Epidermal melanocyte (primary cell): ENCODE measurements around the gene ITSN2.

Experiments used
- DNase-seq: peaks from one replicate; pipeline ENCODE4 v3.0.0; 2011; ENCODE audit warnings: low spot score; ENCODE audit not compliant: insufficient read length

The ITSN2 gene

GRCh38 chr2:24183366-24184069 lies 176.8 kb downstream of the ITSN2 start:
- DNase-seq = no peak

- no peak for DNase-seq
Measured at GRCh38 chr2:24182507-24182906, 177.8 kb downstream of the ITSN2 start.

GRCh38 chr2:24181849-24182248 lies 178.5 kb downstream of the ITSN2 start:
- DNase-seq = no peak

GRCh38 chr2:24179683-24180082 lies 180.7 kb downstream of the ITSN2 start:
- DNase-seq = no peak

GRCh38 chr2:24176326-24176725 lies 184.0 kb downstream of the ITSN2 start:
- DNase-seq = peak; percentile 29

GRCh38 chr2:24175631-24176187 lies 184.6 kb downstream of the ITSN2 start:
- no peak for DNase-seq

GRCh38 chr2:24174851-24175277 lies 185.5 kb downstream of the ITSN2 start, which contains the start of gene FAM228A:
FAM228A (plus strand) TSS chr2:24175053; CDS start chr2:24175481, 428 bp downstream.
- no peak for DNase-seq

- DNase-seq = no peak
Measured at GRCh38 chr2:24169023-24169422, 191.3 kb downstream of the ITSN2 start.

GRCh38 chr2:24164416-24164973 lies 195.8 kb downstream of the ITSN2 start:
- DNase-seq = no peak

- no peak for DNase-seq
Measured at GRCh38 chr2:24163601-24164000, 196.7 kb downstream of the ITSN2 start.

GRCh38 chr2:24163186-24163585 lies 197.2 kb downstream of the ITSN2 start:
- DNase-seq = no peak

- no peak for DNase-seq
Measured at GRCh38 chr2:24162494-24162893, 197.8 kb downstream of the ITSN2 start.

GRCh38 chr2:24160761-24161160 lies 199.6 kb downstream of the ITSN2 start:
- DNase-seq = no peak

- no peak for DNase-seq
Measured at GRCh38 chr2:24159708-24160107, 200.6 kb downstream of the ITSN2 start.

GRCh38 chr2:24158131-24158530 lies 202.2 kb downstream of the ITSN2 start:
- no peak for DNase-seq

GRCh38 chr2:24153478-24153877 lies 206.9 kb downstream of the ITSN2 start:
- no peak for DNase-seq
